ENCODE results near the gene ARID1B. TPM values are rescaled to one million over a fixed set of nuclear protein-coding genes. Genes with fewer than 3 reads are reported as not detected.
A peak's percentile ranks its signal among the peaks of the same experiment; 100 is the strongest.

Gene ARID1B
- total RNA-seq, 1 donor from 2014 or later = 248 TPM

- ChIA-PET POLR2A (interaction anchor here (0.7 kb wide), 1 partner anchor 36 kb away, joined by 18 read pairs; no protein-coding TSS in a partner anchor), CTCF (no interaction called here)
- intact Hi-C loops (cut with micrococcal nuclease) = no loop called here
- Mint-ChIP-seq H3K4me1 (peaks cover 88% of the 10 kb centered on the region), H3K27ac (peak overlapping the region; percentile 32), H3K27me3 (no peaks in the 10 kb centered on the region), H3K9me3 (no peaks in the 10 kb centered on the region), H3K36me3 (ENCODE audit: low read depth) (peaks cover 40% of the 10 kb centered on the region), H3K4me3 (no peak overlapping the region)
- no peak for TF ChIP-seq CTCF (IDR thresholded peaks at IDR 0.05)
- DNase-seq = no peak
- no peak for ATAC-seq (ENCODE audit: low read depth)
Measured at GRCh38 chr6:156827382-156827781, 50.2 kb downstream of the ARID1B start.

DNA sequence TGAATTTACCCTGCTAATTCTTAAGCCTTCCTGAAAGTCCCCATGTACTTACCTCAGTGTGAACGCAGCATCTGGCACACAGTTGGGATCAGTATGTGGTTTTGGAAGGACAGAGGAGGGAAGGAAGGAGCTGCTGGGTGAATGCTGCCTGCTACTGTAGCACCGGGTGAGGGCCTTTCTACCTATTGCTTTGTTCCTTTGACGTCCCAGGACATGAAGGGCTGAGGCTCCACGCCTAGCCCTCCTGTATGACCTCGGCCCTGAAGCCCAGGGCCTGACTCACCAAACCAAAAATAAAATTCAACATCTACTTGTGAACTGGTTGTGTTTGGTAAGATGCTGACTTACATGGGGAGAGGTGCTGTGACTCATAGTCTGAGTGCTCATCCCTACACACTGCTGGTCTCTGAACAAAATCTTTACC, 51.1 kb downstream of the ARID1B start:
- Mint-ChIP-seq H3K27ac (peak overlapping the region; percentile 47), H3K9me3 (no peaks in the 10 kb centered on the region), H3K36me3 (ENCODE audit: low read depth) (peaks cover 41% of the 10 kb centered on the region), H3K4me1 (peaks cover 88% of the 10 kb centered on the region), H3K27me3 (no peaks in the 10 kb centered on the region), H3K4me3 (no peak overlapping the region)
- ChIA-PET POLR2A (interaction anchor here (0.9 kb wide), 1 partner anchor 48 kb away, joined by 5 read pairs; no protein-coding TSS in a partner anchor), CTCF (no interaction called here)
- TF ChIP-seq CTCF (IDR thresholded peaks at IDR 0.05) = no peak
- intact Hi-C loops (cut with micrococcal nuclease) = no loop called here
- DNase-seq (no peak), ATAC-seq (ENCODE audit: low read depth) (peak; percentile 74)

DNA sequence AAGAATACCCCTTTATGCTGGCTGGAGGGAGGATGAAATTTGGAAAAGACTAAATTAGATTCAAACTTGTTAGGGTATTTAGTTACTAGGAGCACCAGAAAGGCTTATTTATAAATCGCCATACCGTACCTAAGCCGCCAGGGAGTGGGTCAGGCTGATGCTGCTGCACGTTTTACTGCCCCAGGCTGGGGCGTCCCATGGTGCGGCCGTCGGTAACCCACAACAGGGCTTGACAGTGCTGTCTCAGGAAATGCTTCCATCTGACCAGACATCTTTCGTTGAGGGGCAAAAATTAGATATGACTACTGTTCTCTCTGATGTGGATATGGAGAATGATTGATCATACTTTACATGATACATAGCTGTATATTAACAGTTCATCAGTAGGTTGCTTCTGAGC, 52.9 kb downstream of the ARID1B start:
- ChIA-PET POLR2A (no interaction called here), CTCF (no interaction called here)
- TF ChIP-seq CTCF (IDR thresholded peaks at IDR 0.05) = no peak
- H3K4me1 Mint-ChIP-seq = peaks cover 74% of the 10 kb centered on the region
- H3K27me3 Mint-ChIP-seq = no peaks in the 10 kb centered on the region
- no peak for ATAC-seq (ENCODE audit: low read depth)
- peaks cover 47% of the 10 kb centered on the region for H3K36me3 Mint-ChIP-seq (ENCODE audit: low read depth)
- no peak overlapping the region for H3K27ac Mint-ChIP-seq
- intact Hi-C loops (cut with micrococcal nuclease) = loop anchor here (5.0 kb wide), 1 partner anchor 268 kb away; no protein-coding TSS in a partner anchor
- no peak for DNase-seq
- no peaks in the 10 kb centered on the region for H3K9me3 Mint-ChIP-seq
- no peak overlapping the region for H3K4me3 Mint-ChIP-seq

GRCh38 chr6:156832231-156832647, 55.1 kb downstream of the ARID1B start:
- peaks cover 54% of the 10 kb centered on the region for H3K4me1 Mint-ChIP-seq
- TF ChIP-seq CTCF (IDR thresholded peaks at IDR 0.05) = no peak
- no peaks in the 10 kb centered on the region for H3K9me3 Mint-ChIP-seq
- DNase-seq (no peak), ATAC-seq (ENCODE audit: low read depth) (no peak)
- H3K36me3 Mint-ChIP-seq (ENCODE audit: low read depth) = peaks cover 57% of the 10 kb centered on the region
- ChIA-PET CTCF (no interaction called here), POLR2A (interaction anchor here (0.8 kb wide), 1 partner anchor 23 kb away, joined by 4 read pairs; no protein-coding TSS in a partner anchor)
- H3K4me3 Mint-ChIP-seq = no peak overlapping the region
- H3K27me3 Mint-ChIP-seq = no peaks in the 10 kb centered on the region
- peak overlapping the region; percentile 24 for H3K27ac Mint-ChIP-seq
- intact Hi-C loops (cut with micrococcal nuclease) = loop anchor here (5.0 kb wide), 1 partner anchor 270 kb away; no protein-coding TSS in a partner anchor

DNA sequence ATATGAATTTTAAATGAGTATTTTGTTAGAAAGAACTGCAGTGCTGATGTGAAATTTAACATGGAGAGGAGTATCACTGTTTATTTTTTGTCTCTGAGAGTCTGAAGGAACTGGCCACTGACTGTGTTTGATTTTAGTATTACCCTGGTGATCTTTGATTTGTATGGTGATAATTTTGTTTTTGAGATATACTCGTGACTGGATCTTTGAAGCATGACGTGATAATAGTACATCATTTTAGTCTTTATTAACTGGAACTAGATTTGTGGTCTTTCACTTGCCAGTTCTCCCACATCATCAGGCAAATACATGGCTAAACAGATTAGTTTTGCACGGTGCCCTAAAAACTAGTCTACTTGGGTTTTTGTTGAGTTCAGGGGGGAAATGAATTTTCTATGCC, 55.5 kb downstream of the ARID1B start:
- H3K4me1 Mint-ChIP-seq = peaks cover 51% of the 10 kb centered on the region
- ATAC-seq (ENCODE audit: low read depth) (no peak), DNase-seq (no peak)
- peaks cover 54% of the 10 kb centered on the region for H3K36me3 Mint-ChIP-seq (ENCODE audit: low read depth)
- H3K27me3 Mint-ChIP-seq = no peaks in the 10 kb centered on the region
- POLR2A ChIA-PET = no interaction called here
- H3K27ac Mint-ChIP-seq = peak overlapping the region; percentile 10
- no peak for TF ChIP-seq CTCF (IDR thresholded peaks at IDR 0.05)
- intact Hi-C loops (cut with micrococcal nuclease) = loop anchor here (5.0 kb wide), 1 partner anchor 270 kb away; no protein-coding TSS in a partner anchor
- CTCF ChIA-PET = no interaction called here
- H3K9me3 Mint-ChIP-seq = no peaks in the 10 kb centered on the region
- H3K4me3 Mint-ChIP-seq = no peak overlapping the region
